ENCODE results near the gene EBI3. TPM values are rescaled to one million over a fixed set of nuclear protein-coding genes. Genes with fewer than 3 reads are reported as not detected.

Gene EBI3
- total and polyA plus RNA-seq, 12 donors, result 0.44 to 18.0 (median 6.2) TPM

DNA sequence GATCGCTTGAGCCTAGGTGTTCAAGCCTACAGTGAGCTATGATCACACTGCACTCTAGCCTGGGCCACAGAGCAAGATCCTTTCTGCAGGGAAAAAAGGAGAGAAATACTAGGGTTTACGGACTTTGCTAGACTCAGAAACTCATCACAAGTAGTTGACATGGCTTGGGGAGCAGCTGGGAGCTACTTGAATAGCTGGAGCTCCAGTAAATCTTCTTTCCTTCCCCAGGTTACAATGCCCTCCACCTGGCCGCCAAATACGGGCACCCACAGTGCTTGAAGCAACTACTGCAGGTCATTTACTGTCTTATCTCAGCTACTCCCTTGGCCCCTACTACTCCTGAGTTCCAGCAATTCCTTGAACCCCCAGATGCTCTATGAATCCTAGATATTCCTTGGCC is 27.5 kb upstream of the EBI3 start:
- no peak for DNase-seq
- intact Hi-C loops (cut with DNase I), result loop anchor here (10.0 kb wide), 3 partner anchors 67 to 207 kb away; no protein-coding TSS in a partner anchor
- Histone ChIP-seq H3K4me1 (replicated peaks in 1 of 2) (peaks cover 0 to 4% of the 10 kb centered on the region in 2 donors), H3K36me3 (replicated peaks in 1 of 2) (no peaks in the 10 kb centered on the region), H3K27me3 (peaks cover 21% of the 10 kb centered on the region), H3K4me3 (no peak overlapping the region), H3K27ac (no peak overlapping the region), H3K9me3 (replicated peaks in 1 of 3) (no peaks in the 10 kb centered on the region)
- 71 to 89% (median 75%) methylated on average over 4 of the region's 4 CpGs for WGBS, 4 donors
- TF ChIP-seq, protein P1, sequence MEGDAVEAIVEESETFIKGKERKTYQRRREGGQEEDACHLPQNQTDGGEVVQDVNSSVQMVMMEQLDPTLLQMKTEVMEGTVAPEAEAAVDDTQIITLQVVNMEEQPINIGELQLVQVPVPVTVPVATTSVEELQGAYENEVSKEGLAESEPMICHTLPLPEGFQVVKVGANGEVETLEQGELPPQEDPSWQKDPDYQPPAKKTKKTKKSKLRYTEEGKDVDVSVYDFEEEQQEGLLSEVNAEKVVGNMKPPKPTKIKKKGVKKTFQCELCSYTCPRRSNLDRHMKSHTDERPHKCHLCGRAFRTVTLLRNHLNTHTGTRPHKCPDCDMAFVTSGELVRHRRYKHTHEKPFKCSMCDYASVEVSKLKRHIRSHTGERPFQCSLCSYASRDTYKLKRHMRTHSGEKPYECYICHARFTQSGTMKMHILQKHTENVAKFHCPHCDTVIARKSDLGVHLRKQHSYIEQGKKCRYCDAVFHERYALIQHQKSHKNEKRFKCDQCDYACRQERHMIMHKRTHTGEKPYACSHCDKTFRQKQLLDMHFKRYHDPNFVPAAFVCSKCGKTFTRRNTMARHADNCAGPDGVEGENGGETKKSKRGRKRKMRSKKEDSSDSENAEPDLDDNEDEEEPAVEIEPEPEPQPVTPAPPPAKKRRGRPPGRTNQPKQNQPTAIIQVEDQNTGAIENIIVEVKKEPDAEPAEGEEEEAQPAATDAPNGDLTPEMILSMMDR (IDR thresholded peaks at IDR 0.05), result no peak
- TF ChIP-seq POLR2A (IDR thresholded peaks at IDR 0.05), result no peak

DNA sequence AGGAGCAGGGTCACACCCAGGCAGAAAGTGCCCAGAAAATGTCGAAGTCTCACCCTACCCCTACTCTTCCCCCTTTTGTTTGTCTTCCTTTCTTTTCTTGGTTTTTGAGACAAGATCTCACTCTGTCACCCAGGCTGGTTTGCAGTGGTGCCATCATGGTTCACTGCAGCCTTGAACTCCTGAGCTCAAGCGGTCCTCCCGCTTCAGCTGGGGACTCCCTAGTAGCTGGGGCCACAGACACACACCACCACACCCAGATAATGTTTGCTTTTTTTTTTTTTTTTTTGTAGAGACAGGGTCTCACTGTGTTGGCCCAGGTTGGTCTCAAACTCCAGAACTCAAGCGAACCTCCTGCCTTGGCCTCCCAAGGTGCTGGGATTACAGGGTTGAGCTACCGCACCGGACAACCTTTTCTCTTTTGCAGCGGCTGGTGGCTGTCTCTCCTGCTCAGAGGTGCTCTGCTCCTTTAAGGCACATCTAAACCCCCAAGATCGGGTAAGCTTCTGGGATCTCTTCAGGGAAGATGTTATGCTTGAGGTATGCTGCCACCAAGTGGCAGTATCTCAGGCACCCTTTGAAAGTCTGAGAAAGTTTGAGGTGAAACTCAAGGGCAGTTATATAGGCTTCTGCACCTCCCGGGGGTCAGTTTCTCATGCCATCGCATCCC is 22.4 kb upstream of the EBI3 start:
- no peaks in the 10 kb centered on the region for H3K36me3 ChIP-seq (replicated peaks in 1 of 2)
- DNase-seq, result no peak
- TF ChIP-seq, protein P1 (IDR thresholded peaks at IDR 0.05), result no peak
- no peak for TF ChIP-seq POLR2A (IDR thresholded peaks at IDR 0.05)
- H3K27ac ChIP-seq, result no peak overlapping the region
- WGBS, 4 donors, result 68 to 77% (median 76%) methylated on average over 10 of the region's 10 CpGs
- intact Hi-C loops (cut with DNase I), result loop anchor here (10.0 kb wide), 3 partner anchors 72 to 212 kb away; no protein-coding TSS in a partner anchor
- H3K4me1 ChIP-seq (replicated peaks in 1 of 2), result peaks cover 0 to 4% of the 10 kb centered on the region in 2 donors
- H3K4me3 ChIP-seq, result no peak overlapping the region
- no peaks in the 10 kb centered on the region for H3K9me3 ChIP-seq (replicated peaks in 1 of 3)
- no peaks in the 10 kb centered on the region for H3K27me3 ChIP-seq

DNA sequence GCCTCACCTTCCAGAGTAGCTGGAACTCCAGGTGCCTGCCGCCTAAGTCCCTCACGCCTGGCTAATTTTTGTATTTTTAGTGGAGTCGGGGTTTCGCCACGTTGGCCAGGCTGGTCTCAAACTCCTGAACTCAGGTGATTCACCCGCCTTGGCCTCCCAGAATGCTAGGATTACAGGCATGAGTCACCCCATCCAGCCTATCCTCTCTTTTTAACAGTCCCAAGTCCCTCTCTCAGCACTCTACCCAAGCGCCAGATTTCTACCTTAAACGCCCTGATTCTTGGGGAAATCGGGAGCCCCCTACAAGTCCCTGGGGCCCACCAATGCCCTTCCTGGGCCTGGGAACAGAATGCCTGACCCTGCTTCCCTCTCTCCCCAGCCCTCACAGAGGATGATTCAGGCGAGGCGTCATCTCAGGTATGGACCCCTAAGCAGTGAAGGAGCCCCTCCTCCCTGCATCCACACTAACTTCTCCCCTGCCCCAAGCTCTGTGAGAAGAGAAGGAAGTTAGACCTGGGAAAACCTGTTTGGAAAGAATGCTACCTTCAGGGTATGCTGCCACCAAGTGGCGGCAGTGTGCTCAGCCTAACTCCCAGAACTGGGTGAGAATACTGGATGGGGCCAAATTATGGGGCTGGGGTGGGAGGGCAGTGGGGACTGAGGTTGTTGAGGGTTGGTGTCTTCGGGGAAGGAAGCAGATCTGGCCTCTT is 20.8 kb upstream of the EBI3 start:
- intact Hi-C loops (cut with DNase I), result loop anchor here (10.0 kb wide), 3 partner anchors 74 to 214 kb away; no protein-coding TSS in a partner anchor
- WGBS, 4 donors, result 68 to 81% (median 73%) methylated on average over 11 to 13 of the region's 13 CpGs
- Histone ChIP-seq H3K27ac (no peak overlapping the region), H3K27me3 (no peaks in the 10 kb centered on the region), H3K4me3 (no peak overlapping the region), H3K4me1 (replicated peaks in 1 of 2) (peaks cover 0 to 4% of the 10 kb centered on the region in 2 donors), H3K9me3 (replicated peaks in 1 of 3) (no peaks in the 10 kb centered on the region), H3K36me3 (replicated peaks in 1 of 2) (no peaks in the 10 kb centered on the region)
- no peak for TF ChIP-seq POLR2A (IDR thresholded peaks at IDR 0.05)
- TF ChIP-seq, protein P1 (IDR thresholded peaks at IDR 0.05), result peak in 3 of 6 experiments; percentile 5 to 22 (median 11)
- no peak for DNase-seq

DNA sequence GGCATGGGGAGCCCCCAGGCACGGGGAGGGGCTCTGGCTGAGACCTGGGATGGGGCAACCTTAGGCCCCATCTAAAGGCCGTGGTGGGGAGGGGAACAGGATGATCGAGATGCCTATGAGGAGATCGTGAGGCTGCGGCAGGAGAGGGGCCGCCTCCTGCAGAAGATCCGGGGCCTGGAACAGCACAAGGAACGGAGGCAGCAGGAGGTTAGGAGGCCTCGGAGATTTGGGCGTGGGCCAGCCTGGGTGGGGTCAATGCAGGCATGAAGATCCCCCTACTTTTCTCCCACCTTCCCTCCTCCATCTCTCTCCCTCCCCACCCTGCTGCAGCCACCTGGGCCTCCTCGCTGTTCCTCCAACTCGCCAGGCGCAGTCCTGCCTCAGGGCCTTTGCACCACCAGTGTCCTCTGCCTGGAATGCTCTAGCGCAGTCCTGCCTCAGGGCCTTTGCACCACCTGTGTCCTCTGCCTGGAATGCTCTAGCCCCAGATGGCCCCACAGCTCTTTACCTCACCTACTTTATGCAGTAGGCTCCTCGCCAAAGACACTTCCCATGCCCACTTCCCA is 19.1 kb upstream of the EBI3 start:
- H3K4me1 ChIP-seq (replicated peaks in 1 of 2), result no peaks in the 10 kb centered on the region
- no peak overlapping the region for H3K4me3 ChIP-seq
- DNase-seq, result no peak
- H3K27me3 ChIP-seq, result no peaks in the 10 kb centered on the region
- no peaks in the 10 kb centered on the region for H3K9me3 ChIP-seq (replicated peaks in 1 of 3)
- TF ChIP-seq POLR2A (IDR thresholded peaks at IDR 0.05), result no peak
- TF ChIP-seq, protein P1 (IDR thresholded peaks at IDR 0.05), result no peak
- H3K27ac ChIP-seq, result no peak overlapping the region
- intact Hi-C loops (cut with DNase I), result no loop called here
- whole genome bisulfite sequencing, 4 donors, result 75 to 87% (median 80%) methylated on average over 12 to 15 of the region's 15 CpGs
- no peaks in the 10 kb centered on the region for H3K36me3 ChIP-seq (replicated peaks in 1 of 2)

Measured in adrenal gland (tissue), 12 donors.